BLaER1 (cell line): Measurements from ENCODE around the gene CIAO3.
"Not testable (repeated sequence)": the region's sequence is repeated elsewhere in the genome, so short reads cannot be mapped to it uniquely, and the experiment has no call there.

ENCODE experiments used
- H3K27ac ChIP-seq: shearing (Covaris generic); formaldehyde crosslinking; 2 replicates; pipeline ENCODE4 v1.8.1; 2022
- H3K27me3 ChIP-seq: shearing (Covaris generic); formaldehyde crosslinking; 2 replicates; pipeline ENCODE4 v1.8.1; 2022
- H3K36me3 ChIP-seq: shearing (Covaris generic); formaldehyde crosslinking; 2 replicates; pipeline ENCODE4 v1.8.1; 2022
- H3K4me1 ChIP-seq: shearing (Covaris generic); formaldehyde crosslinking; 2 replicates; pipeline ENCODE4 v1.8.1; 2022
- H3K4me2 ChIP-seq: shearing (Covaris generic); formaldehyde crosslinking; 2 replicates; pipeline ENCODE4 v1.8.1; 2022
- H3K4me3 ChIP-seq: shearing (Covaris generic); formaldehyde crosslinking; 2 replicates; pipeline ENCODE4 v1.8.1; 2022
- H3K9ac ChIP-seq: shearing (Covaris generic); formaldehyde crosslinking; 2 replicates; pipeline ENCODE4 v1.8.1; 2022
- H3K9me3 ChIP-seq: shearing (Covaris generic); formaldehyde crosslinking; 2 replicates; pipeline ENCODE4 v1.8.1; 2022
- H4K20me1 ChIP-seq: shearing (Covaris generic); formaldehyde crosslinking; 2 replicates; pipeline ENCODE4 v1.8.1; 2022
- Cebpa-rat ChIP-seq: shearing (Covaris generic); IDR thresholded peaks from 2 replicates; pipeline ENCODE4 v1.8.1; 2022

CIAO3 gene

GRCh38 chr16:776824-777223 is 36.0 kb upstream of the CIAO3 start:
- Histone ChIP-seq H3K9me3 (no peaks in the 10 kb centered on the region), H3K27ac (peak overlapping the region; percentile 62; the same call in 1 of the 2 replicates), H3K4me1 (peaks cover 41% of the 10 kb centered on the region), H3K4me2 (peak overlapping the region; percentile 84), H4K20me1 (no peaks in the 10 kb centered on the region), H3K9ac (no peak overlapping the region; the same call in 1 of the 2 replicates), H3K36me3 (no peaks in the 10 kb centered on the region), H3K27me3 (no peaks in the 10 kb centered on the region), H3K4me3 (no peak overlapping the region)
- no peak for TF ChIP-seq Cebpa-rat

DNA sequence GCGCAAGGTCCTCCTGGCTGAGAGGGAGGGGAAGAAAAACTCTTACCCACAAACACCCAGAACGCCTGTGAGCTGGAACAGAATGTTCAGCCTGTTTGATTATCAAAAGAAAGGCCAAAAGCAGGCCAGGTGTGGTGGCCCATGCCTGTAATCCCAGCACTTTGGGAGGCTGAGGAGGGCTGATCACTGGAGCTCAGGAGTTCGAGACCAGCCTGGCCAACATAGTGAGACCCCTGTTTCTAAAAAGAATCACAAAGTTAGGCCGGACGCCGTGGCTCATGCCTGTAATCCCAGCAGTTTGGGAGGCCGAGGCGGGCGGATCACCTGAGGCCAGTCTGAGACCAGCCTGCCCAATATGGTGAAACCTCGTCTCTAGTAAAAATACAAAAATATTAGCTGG is 35.5 kb upstream of the CIAO3 start:
- not testable (repeated sequence) for H3K9me3 ChIP-seq, H4K20me1 ChIP-seq, H3K4me3 ChIP-seq, H3K27me3 ChIP-seq, H3K36me3 ChIP-seq, H3K9ac ChIP-seq
- Histone ChIP-seq H3K4me1 (peaks cover 41% of the 10 kb centered on the region), H3K27ac (peak overlapping the region; percentile 62; the same call in 1 of the 2 replicates), H3K4me2 (peak overlapping the region; percentile 84; the same call in 1 of the 2 replicates)

DNA sequence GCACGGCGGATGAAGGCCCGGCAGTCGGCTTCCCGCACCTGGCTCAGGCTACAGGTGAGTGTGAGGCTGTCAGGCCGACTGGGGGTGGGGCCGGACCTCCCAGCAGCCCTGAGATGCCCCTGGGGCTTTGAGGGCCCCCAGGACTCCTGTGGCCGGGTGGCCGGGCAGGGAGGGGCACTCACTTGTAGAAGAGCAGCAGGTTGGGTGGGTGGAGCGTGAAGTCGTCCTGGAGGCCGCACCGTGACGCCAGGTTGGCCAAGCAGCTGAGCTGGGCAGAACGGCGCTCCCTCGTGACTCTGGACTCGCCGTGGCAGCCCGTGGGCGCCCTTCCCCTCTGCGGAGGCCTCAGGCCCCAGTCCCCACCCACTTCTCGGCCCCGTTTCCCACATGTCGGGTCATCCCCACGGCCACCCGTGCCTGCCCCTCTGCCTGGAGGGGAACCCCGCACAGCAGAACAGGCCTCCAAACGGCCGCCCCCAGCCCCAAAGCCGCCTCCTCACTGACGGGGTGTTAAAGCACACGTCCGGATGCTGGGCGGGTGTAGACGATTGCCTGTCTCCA is 34.5 kb upstream of the CIAO3 start:
- H3K27ac ChIP-seq: no peak overlapping the region
- H3K36me3 ChIP-seq: no peaks in the 10 kb centered on the region
- H3K4me2 ChIP-seq: no peak overlapping the region
- no peak overlapping the region for H3K4me3 ChIP-seq
- H4K20me1 ChIP-seq: no peaks in the 10 kb centered on the region
- TF ChIP-seq Cebpa-rat: no peak
- no peak overlapping the region for H3K9ac ChIP-seq
- peaks cover 41% of the 10 kb centered on the region for H3K4me1 ChIP-seq
- H3K9me3 ChIP-seq: no peaks in the 10 kb centered on the region
- no peaks in the 10 kb centered on the region for H3K27me3 ChIP-seq

GRCh38 chr16:774086-775001 is 33.5 kb upstream of the CIAO3 start:
- no peak overlapping the region for H3K4me3 ChIP-seq
- H3K27ac ChIP-seq: no peak overlapping the region
- no peak overlapping the region for H3K9ac ChIP-seq
- H3K27me3 ChIP-seq: no peaks in the 10 kb centered on the region
- H3K36me3 ChIP-seq: no peaks in the 10 kb centered on the region
- no peak for TF ChIP-seq Cebpa-rat
- H4K20me1 ChIP-seq: no peaks in the 10 kb centered on the region
- no peak overlapping the region for H3K4me2 ChIP-seq
- no peaks in the 10 kb centered on the region for H3K9me3 ChIP-seq
- peaks cover 39% of the 10 kb centered on the region for H3K4me1 ChIP-seq

- peaks cover 26% of the 10 kb centered on the region for H3K4me1 ChIP-seq
- no peaks in the 10 kb centered on the region for H3K27me3 ChIP-seq
- no peak for TF ChIP-seq Cebpa-rat
Observed at GRCh38 chr16:772959-773358, 32.2 kb upstream of the CIAO3 start.

DNA sequence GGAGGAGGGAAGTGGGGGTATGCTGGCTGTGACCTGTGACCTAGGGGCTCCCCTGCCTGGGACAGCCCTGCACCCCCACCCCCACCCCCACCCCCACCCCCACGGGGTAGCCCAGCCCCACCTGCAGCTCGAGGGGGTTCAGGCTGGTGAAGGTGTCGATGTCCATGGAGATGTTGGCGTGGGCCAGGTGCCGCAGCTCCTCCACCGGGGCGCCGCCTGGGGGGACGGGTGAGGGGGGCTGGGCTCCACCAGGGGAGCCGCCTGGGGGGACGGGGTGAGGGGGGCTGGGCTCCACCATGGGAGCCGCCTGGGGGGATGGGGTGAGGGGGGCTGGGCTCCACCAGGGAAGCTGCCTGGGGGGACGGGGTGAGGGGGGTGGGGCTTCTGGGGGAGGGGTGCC is 29.6 kb upstream of the CIAO3 start:
- Histone ChIP-seq H4K20me1 (no peaks in the 10 kb centered on the region), H3K4me3 (no peak overlapping the region), H3K4me1 (peaks cover under 1% of the 10 kb centered on the region; the same call in 1 of the 2 replicates), H3K27me3 (no peaks in the 10 kb centered on the region), H3K27ac (no peak overlapping the region), H3K9ac (no peak overlapping the region), H3K36me3 (no peaks in the 10 kb centered on the region), H3K9me3 (no peaks in the 10 kb centered on the region), H3K4me2 (no peak overlapping the region)
- TF ChIP-seq Cebpa-rat: no peak

More at GRCh38 chr16:772959-773358, 32.2 kb upstream of the CIAO3 start:
- Histone ChIP-seq H4K20me1 (no peaks in the 10 kb centered on the region), H3K4me2 (no peak overlapping the region), H3K9me3 (no peaks in the 10 kb centered on the region), H3K27ac (no peak overlapping the region), H3K36me3 (no peaks in the 10 kb centered on the region), H3K9ac (no peak overlapping the region), H3K4me3 (no peak overlapping the region)

DNA sequence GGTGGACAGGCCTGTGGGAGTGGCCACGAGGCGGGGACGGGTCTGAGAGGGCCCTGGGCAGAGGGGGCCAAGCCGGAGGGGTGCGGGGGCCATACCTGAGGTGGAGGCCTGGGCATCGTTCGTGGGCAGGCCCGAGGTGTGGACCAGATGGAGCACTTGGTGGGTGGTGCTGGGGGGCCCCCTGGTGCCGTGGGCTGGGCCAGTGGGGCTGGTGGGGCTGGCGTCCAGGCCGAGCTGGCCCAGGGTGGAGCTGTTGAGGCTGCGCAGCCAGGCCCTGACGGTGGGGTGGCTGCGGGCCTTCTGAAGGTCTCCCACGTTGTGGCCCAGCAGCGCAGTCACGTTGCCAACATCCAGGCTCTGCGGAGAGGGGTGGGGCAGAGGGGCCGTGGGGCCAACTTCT is 29.1 kb upstream of the CIAO3 start:
- Histone ChIP-seq H3K9me3 (no peaks in the 10 kb centered on the region), H3K4me1 (no peaks in the 10 kb centered on the region), H3K27me3 (no peaks in the 10 kb centered on the region), H3K9ac (no peak overlapping the region), H3K4me3 (no peak overlapping the region), H3K27ac (no peak overlapping the region), H3K36me3 (no peaks in the 10 kb centered on the region), H3K4me2 (no peak overlapping the region), H4K20me1 (no peaks in the 10 kb centered on the region)
- no peak for TF ChIP-seq Cebpa-rat

- Histone ChIP-seq H3K36me3 (no peaks in the 10 kb centered on the region), H3K27ac (no peak overlapping the region), H3K4me2 (no peak overlapping the region), H3K4me3 (no peak overlapping the region), H3K4me1 (no peaks in the 10 kb centered on the region), H3K9me3 (no peaks in the 10 kb centered on the region), H3K27me3 (no peaks in the 10 kb centered on the region), H4K20me1 (no peaks in the 10 kb centered on the region), H3K9ac (no peak overlapping the region)
- no peak for TF ChIP-seq Cebpa-rat
Observed at GRCh38 chr16:769184-769784, 28.5 kb upstream of the CIAO3 start.

DNA sequence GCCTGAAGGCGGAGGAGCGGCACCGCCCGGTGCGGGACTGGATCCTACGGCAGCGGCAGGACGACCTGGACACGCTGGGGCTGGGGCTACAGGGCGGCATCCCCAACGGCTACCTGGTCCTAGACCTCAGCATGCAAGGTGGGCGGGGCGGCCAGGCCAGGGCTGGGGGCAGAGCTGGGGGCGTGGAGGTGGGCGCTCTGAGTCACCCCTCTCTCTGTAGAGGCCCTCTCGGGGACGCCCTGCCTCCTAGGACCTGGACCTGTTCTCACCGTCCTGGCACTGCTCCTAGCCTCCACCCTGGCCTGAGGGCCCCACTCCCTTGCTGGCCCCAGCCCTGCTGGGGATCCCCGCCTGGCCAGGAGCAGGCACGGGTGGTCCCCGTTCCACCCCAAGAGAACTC is 27.6 kb upstream of the CIAO3 start:
- Histone ChIP-seq H3K27ac (no peak overlapping the region), H3K9me3 (no peaks in the 10 kb centered on the region), H4K20me1 (no peaks in the 10 kb centered on the region), H3K27me3 (no peaks in the 10 kb centered on the region), H3K9ac (no peak overlapping the region), H3K4me2 (no peak overlapping the region), H3K36me3 (no peaks in the 10 kb centered on the region), H3K4me3 (no peak overlapping the region), H3K4me1 (no peaks in the 10 kb centered on the region)
- TF ChIP-seq Cebpa-rat: no peak

DNA sequence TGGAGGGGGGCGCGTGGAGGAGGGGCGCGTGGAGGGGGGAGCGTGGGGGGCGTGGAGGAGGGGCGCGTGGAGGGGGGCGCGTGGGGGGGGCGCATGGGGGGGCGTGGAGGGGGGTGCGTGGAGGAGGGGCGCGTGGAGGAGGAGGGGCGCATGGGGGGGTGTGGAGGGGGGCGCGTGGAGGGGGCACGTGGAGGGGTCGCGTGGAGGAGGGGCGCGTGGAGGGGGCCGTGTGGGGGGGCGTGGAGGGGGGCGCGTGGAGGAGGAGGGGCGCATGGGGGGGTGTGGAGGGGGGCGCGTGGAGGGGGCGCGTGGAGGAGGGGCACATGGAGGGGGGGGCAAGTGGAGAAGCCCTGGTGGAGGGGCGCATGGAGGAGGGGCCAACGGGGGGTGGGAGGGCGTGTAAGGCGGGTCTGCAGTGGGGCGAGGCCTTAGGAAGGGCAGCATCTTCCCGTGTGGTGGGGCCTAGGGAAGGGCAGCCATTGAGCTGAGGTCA is 27.0 kb upstream of the CIAO3 start:
- Histone ChIP-seq H3K4me3 (no peak overlapping the region), H3K4me1 (peaks cover 5% of the 10 kb centered on the region; the same call in 1 of the 2 replicates), H3K27me3 (no peaks in the 10 kb centered on the region), H3K36me3 (no peaks in the 10 kb centered on the region), H3K27ac (no peak overlapping the region), H4K20me1 (no peaks in the 10 kb centered on the region), H3K9ac (no peak overlapping the region), H3K9me3 (no peaks in the 10 kb centered on the region), H3K4me2 (no peak overlapping the region)
- no peak for TF ChIP-seq Cebpa-rat
